Endothelial cell of umbilical vein (primary cell): ENCODE measurements around the gene CCNY. TPM values are rescaled to one million over a fixed set of nuclear protein-coding genes. Genes with fewer than 3 reads are reported as not detected.

Source experiments
- BruUV-seq: library from RNA; stranded (reverse); fragments of 400-500 nt; replicated peaks from 2 replicates; lab custom pipeline; 2021; lab: Mats Ljungman, UMichigan
- CTCF ChIA-PET: fragments of 300-600, 350-600 bp; sonication (Branson Sonifier 250); formaldehyde crosslinking; loops from one replicate; lab custom pipeline; 2021; ENCODE audit warnings: antibody characterized with exemption, inconsistent platforms; lab: Charles Lee
- POLR2A ChIA-PET: fragments of 300-600, 350-600 bp; sonication (Branson Sonifier 250); formaldehyde crosslinking; loops from one replicate; lab custom pipeline; 2021; ENCODE audit warnings: antibody characterized with exemption, inconsistent platforms; lab: Charles Lee
- DNase-seq: peaks from one replicate; pipeline ENCODE4 v3.0.0-alpha.2; 2011; ENCODE audit warnings: low read depth, low spot score
- FAIRE-seq: peaks from 2 replicates; lab custom pipeline; 2011; peaks lifted over from hg19 to GRCh38; lab: Jason Lieb, UNC
- H2AFZ ChIP-seq: 2 replicates; pipeline ENCODE4 v1.6.0; 2012; ENCODE audit warnings: low read depth, low read length, control low read depth, inconsistent platforms
- H3K27ac ChIP-seq: 2 replicates; pipeline ENCODE4 v1.5.1; 2011; ENCODE audit warnings: low read depth, mild to moderate bottlenecking, control low read depth, low read length, moderate library complexity; ENCODE audit not compliant: insufficient read depth
- H3K27me3 ChIP-seq, 2 experiments: 2 replicates each; pipeline versions ENCODE4 v1.6.0 to v1.6.1; 2011; ENCODE audit warnings: low read length in 2 of 2, mixed read lengths in 1 of 2; ENCODE audit not compliant: control insufficient read depth in 2 of 2, insufficient read depth in 2 of 2
- H3K36me3 ChIP-seq, 2 experiments: 2 replicates in 1 of 2; 3 replicates in 1 of 2; pipeline ENCODE4 v1.5.1; 2011; ENCODE audit warnings: low read length in 2 of 2, mild to moderate bottlenecking in 1 of 2, moderate library complexity in 1 of 2; ENCODE audit not compliant: control insufficient read depth in 2 of 2, insufficient read depth in 2 of 2; ENCODE audit errors: extremely low read depth in 1 of 2
- H3K4me1 ChIP-seq: 3 replicates; pipeline ENCODE4 v1.5.1; 2011; ENCODE audit warnings: mild to moderate bottlenecking, low read length; ENCODE audit not compliant: control insufficient read depth, insufficient read depth; ENCODE audit errors: extremely low read depth
- H3K4me2 ChIP-seq: 2 replicates; pipeline ENCODE4 v1.6.1; 2011; ENCODE audit warnings: low read length, control low read depth, mixed read lengths; ENCODE audit not compliant: insufficient read depth
- H3K4me3 ChIP-seq, 3 experiments: fragments of 200-600 bp in 1 of 3; sonication (generic), shearing (Covaris generic) in 1 of 3; replicated peaks in 1 of 3; 2 replicates each; pipeline ENCODE4 v1.5.1; 2011 to 2016; ENCODE audit warnings: control low read depth in 3 of 3, low read length in 3 of 3, mild to moderate bottlenecking in 2 of 3, inconsistent platforms in 1 of 3, low read depth in 1 of 3, moderate library complexity in 1 of 3; ENCODE audit not compliant: insufficient read depth in 1 of 3
- H3K79me2 ChIP-seq: 2 replicates; pipeline ENCODE4 v1.6.0; 2012; ENCODE audit warnings: low read length, inconsistent platforms; ENCODE audit not compliant: control insufficient read depth, insufficient read depth
- H3K9ac ChIP-seq: replicated peaks from 2 replicates; pipeline ENCODE3; 2011; ENCODE audit warnings: low read length, control low read depth; ENCODE audit not compliant: insufficient read depth; ENCODE audit errors: extremely low read depth
- H3K9me1 ChIP-seq: replicated peaks from 3 replicates; pipeline ENCODE4 v1.6.0; 2011; ENCODE audit warnings: mild to moderate bottlenecking, low read length; ENCODE audit not compliant: control insufficient read depth, insufficient read depth; ENCODE audit errors: extremely low read depth
- H3K9me3 ChIP-seq: replicated peaks from 2 replicates; pipeline ENCODE4 v1.5.1; 2012; ENCODE audit warnings: low read length, inconsistent platforms; ENCODE audit not compliant: control insufficient read depth, insufficient read depth
- H4K20me1 ChIP-seq: replicated peaks from 2 replicates; pipeline ENCODE3; 2011; ENCODE audit warnings: mild to moderate bottlenecking, low read length; ENCODE audit not compliant: control insufficient read depth, insufficient read depth; ENCODE audit errors: extremely low read depth
- EZH2 ChIP-seq: IDR thresholded peaks from 2 replicates; pipeline ENCODE4 v1.6.1; 2012; ENCODE audit warnings: borderline replicate concordance, low read depth, mild to moderate bottlenecking, moderate library complexity, low read length, inconsistent platforms; ENCODE audit not compliant: severe bottlenecking
- FOS ChIP-seq: IDR thresholded peaks from 2 replicates; pipeline ENCODE4 v1.6.1; 2011; ENCODE audit warnings: mild to moderate bottlenecking, low read length, moderate library complexity, borderline replicate concordance; ENCODE audit not compliant: insufficient read depth
- GATA2 ChIP-seq: IDR thresholded peaks from 2 replicates; pipeline ENCODE4 v1.7.0; 2011; ENCODE audit warnings: low read depth, mild to moderate bottlenecking, moderate library complexity, mixed read lengths, low read length; ENCODE audit not compliant: insufficient read length, insufficient read depth
- JUN ChIP-seq: IDR thresholded peaks from 2 replicates; pipeline ENCODE4 v1.6.1; 2011; ENCODE audit warnings: borderline replicate concordance, low read depth; ENCODE audit not compliant: insufficient read length, insufficient read depth
- POLR2A ChIP-seq: IDR thresholded peaks from 2 replicates; pipeline ENCODE4 v1.6.1; 2012; ENCODE audit warnings: low read depth, mild to moderate bottlenecking, control low read depth, low read length
- POLR2AphosphoS5 ChIP-seq: IDR thresholded peaks from 2 replicates; pipeline ENCODE4 v1.6.1; 2012; ENCODE audit warnings: low read depth, mild to moderate bottlenecking, control low read depth, low read length, moderate library complexity; ENCODE audit not compliant: insufficient read depth
- dilution Hi-C: fragments of 300-500 bp; cut with MboI; formaldehyde crosslinking; loops from one replicate; pipeline ENCODE4 v1.15.0; 2019; ENCODE audit warnings: low sequenced_read_pairs; ENCODE audit not compliant: extremely low pct_ligation_motif_present
- intact Hi-C: fragments of 100-400 bp; cut with micrococcal nuclease; formaldehyde crosslinking; loops from one replicate; pipeline ENCODE4 v1.10.0; 2022
- polyA plus RNA-seq, 4 experiments: library from polyadenylated mRNA; depleted of rRNA in 3 of 4; stranded (reverse) in 3 of 4; unstranded in 1 of 4; fragments of >200 nt; gene quantifications; 2 replicates each; pipeline versions ENCODE4 v1.2.1 to v1.2.3, GENCODE V29; 2011 to 2012; ENCODE audit warnings: missing spikeins in 1 of 4
- total RNA-seq: library from RNA; stranded (reverse); gene quantifications from 2 replicates; pipeline ENCODE4 v1.2.3, GENCODE V29; 2021
- TF ChIP-seq, protein P1 (sequence below), 2 donors: IDR thresholded peaks; 1 replicate in 1 of 2; 2 replicates in 1 of 2; pipeline ENCODE4 v1.5.1; 2011; ENCODE audit warnings: low read length in 2 of 2, mild to moderate bottlenecking in 2 of 2, moderate library complexity in 2 of 2, control low read depth in 1 of 2, inconsistent platforms in 1 of 2, low read depth in 1 of 2; ENCODE audit not compliant: insufficient read depth in 1 of 2; ENCODE audit errors: extremely low read depth in 1 of 2
- TF ChIP-seq, protein P2 (sequence below): IDR thresholded peaks from 2 replicates; pipeline ENCODE4 v1.6.1; 2011; ENCODE audit not compliant: insufficient read depth, insufficient read length

The CCNY gene
- total and polyA plus RNA-seq, 2 donors (not counting 3 experiments of a cell fraction or from before 2014, with no cell fraction given) = 61.5 to 107 TPM

DNA sequence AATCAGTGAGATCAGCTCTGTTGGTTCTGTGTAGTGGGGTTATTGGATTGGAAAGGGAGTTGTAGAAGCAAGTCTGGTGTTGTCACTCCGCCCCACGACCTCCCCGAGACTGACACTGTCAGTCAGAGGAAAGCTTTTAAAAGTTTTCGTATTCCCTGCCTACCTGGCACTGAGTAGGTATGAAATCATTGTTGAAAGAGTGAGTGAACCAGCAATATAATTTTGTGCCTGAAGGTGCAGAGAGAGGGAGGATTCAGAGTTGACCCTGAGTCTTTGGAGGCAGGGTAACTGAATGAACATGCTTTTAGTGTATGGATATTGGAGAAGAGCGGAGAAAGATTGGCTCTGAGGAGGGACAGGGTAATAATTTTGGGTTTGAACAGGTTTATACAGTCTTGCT is 27.3 kb downstream of the CCNY start:
- TF ChIP-seq JUN = no peak
- no peak for TF ChIP-seq POLR2AphosphoS5
- no peak for TF ChIP-seq EZH2
- TF ChIP-seq, protein P1, sequence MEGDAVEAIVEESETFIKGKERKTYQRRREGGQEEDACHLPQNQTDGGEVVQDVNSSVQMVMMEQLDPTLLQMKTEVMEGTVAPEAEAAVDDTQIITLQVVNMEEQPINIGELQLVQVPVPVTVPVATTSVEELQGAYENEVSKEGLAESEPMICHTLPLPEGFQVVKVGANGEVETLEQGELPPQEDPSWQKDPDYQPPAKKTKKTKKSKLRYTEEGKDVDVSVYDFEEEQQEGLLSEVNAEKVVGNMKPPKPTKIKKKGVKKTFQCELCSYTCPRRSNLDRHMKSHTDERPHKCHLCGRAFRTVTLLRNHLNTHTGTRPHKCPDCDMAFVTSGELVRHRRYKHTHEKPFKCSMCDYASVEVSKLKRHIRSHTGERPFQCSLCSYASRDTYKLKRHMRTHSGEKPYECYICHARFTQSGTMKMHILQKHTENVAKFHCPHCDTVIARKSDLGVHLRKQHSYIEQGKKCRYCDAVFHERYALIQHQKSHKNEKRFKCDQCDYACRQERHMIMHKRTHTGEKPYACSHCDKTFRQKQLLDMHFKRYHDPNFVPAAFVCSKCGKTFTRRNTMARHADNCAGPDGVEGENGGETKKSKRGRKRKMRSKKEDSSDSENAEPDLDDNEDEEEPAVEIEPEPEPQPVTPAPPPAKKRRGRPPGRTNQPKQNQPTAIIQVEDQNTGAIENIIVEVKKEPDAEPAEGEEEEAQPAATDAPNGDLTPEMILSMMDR (IDR thresholded peaks at IDR 0.05; ENCODE audit: extremely low read depth in 1 of 2, insufficient read depth in 1 of 2, low read depth in 1 of 2, low read length in 2 of 2) = no peak
- TF ChIP-seq, protein P2, sequence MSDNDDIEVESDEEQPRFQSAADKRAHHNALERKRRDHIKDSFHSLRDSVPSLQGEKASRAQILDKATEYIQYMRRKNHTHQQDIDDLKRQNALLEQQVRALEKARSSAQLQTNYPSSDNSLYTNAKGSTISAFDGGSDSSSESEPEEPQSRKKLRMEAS = no peak
- no peak for TF ChIP-seq FOS
- TF ChIP-seq POLR2A = no peak
- no peak for TF ChIP-seq GATA2
- FAIRE-seq (no peak), DNase-seq (no peak)
- no TSS peak for BruUV-seq
- no peak overlapping the region for H2AFZ ChIP-seq
- H3K79me2 ChIP-seq = peaks cover 97% of the 10 kb centered on the region
- H3K4me2 ChIP-seq = no peak overlapping the region
- H3K9me1 ChIP-seq = peaks cover 4% of the 10 kb centered on the region
- no peaks in the 10 kb centered on the region for H3K36me3 ChIP-seq
- H3K4me1 ChIP-seq = peaks cover 3% of the 10 kb centered on the region
- H3K27me3 ChIP-seq = no peaks in the 10 kb centered on the region
- ChIA-PET POLR2A (no interaction called here), CTCF (no interaction called here)
- peaks cover 9% of the 10 kb centered on the region for H4K20me1 ChIP-seq
- H3K9me3 ChIP-seq = no peaks in the 10 kb centered on the region
- no peak overlapping the region for H3K4me3 ChIP-seq
- dilution Hi-C loops = no loop called here
- intact Hi-C loops = no loop called here
- H3K9ac ChIP-seq = no peak overlapping the region
- no peak overlapping the region for H3K27ac ChIP-seq
